ENCODE results near the gene VPS18.

VPS18 gene

GRCh38 chr15:40856746-40857145 lies 37.5 kb upstream of the VPS18 start:
- no peak for DNase-seq
- H3K14ac ChIP-seq (ENCODE audit: low read length in 2 of 2): no peak overlapping the region
- H3K4ac ChIP-seq (ENCODE audit: low read depth in 1 of 2, low read length in 2 of 2): no peak overlapping the region
- H3K9ac ChIP-seq (ENCODE audit: low read length): no peak overlapping the region
- peaks cover 7% of the 10 kb centered on the region for H3K4me1 ChIP-seq (ENCODE audit: control insufficient read depth, insufficient read depth, low read depth, low read length)
- H2AK5ac ChIP-seq (ENCODE audit: low read length, severe bottlenecking): no peak overlapping the region
- H3K23ac ChIP-seq (ENCODE audit: low read length in 2 of 2): no peak overlapping the region
- H2AFZ ChIP-seq (ENCODE audit: low read depth, low read length): no peak overlapping the region
- H3K36me3 ChIP-seq (ENCODE audit: control insufficient read depth in 1 of 2, insufficient read depth in 2 of 2, low read depth in 1 of 2, low read length in 2 of 2): peaks cover 0 to 39% of the 10 kb centered on the region in 2 experiments
- no peak overlapping the region for H3K4me3 ChIP-seq (ENCODE audit: insufficient read depth in 1 of 2, low read depth in 1 of 2, low read length in 2 of 2)
- peaks cover 0 to 47% of the 10 kb centered on the region in 2 experiments for H3K27me3 ChIP-seq (ENCODE audit: control insufficient read depth in 1 of 2, insufficient read depth in 1 of 2, low read length in 2 of 2)
- H2BK5ac ChIP-seq (ENCODE audit: low read depth, low read length, poor library complexity, severe bottlenecking): no peak overlapping the region
- no peak overlapping the region for H3K27ac ChIP-seq (ENCODE audit: low read length, poor library complexity, severe bottlenecking)
- H3K4me2 ChIP-seq (ENCODE audit: low read length, poor library complexity, severe bottlenecking): no peak overlapping the region
- peaks cover 1% of the 10 kb centered on the region for H3K79me1 ChIP-seq (replicated peaks; ENCODE audit: low read length, poor library complexity, severe bottlenecking)
- 81% methylated on average over 7 of the region's 8 CpGs for WGBS
- no peaks in the 10 kb centered on the region for H3K9me3 ChIP-seq (ENCODE audit: control insufficient read depth, low read length)
- no peak overlapping the region for H3K18ac ChIP-seq (ENCODE audit: low read depth in 1 of 2, low read length in 2 of 2)
- no peak overlapping the region for H2BK15ac ChIP-seq (ENCODE audit: low read depth, poor library complexity, severe bottlenecking)
- peak overlapping the region; percentile 89 for H4K8ac ChIP-seq (ENCODE audit: low read length)
- H2BK120ac ChIP-seq (ENCODE audit: low read depth, low read length): no peak overlapping the region
- no peak overlapping the region for H2BK12ac ChIP-seq (ENCODE audit: low read length in 2 of 2)
- H4K91ac ChIP-seq (ENCODE audit: low read length): no peak overlapping the region

DNA sequence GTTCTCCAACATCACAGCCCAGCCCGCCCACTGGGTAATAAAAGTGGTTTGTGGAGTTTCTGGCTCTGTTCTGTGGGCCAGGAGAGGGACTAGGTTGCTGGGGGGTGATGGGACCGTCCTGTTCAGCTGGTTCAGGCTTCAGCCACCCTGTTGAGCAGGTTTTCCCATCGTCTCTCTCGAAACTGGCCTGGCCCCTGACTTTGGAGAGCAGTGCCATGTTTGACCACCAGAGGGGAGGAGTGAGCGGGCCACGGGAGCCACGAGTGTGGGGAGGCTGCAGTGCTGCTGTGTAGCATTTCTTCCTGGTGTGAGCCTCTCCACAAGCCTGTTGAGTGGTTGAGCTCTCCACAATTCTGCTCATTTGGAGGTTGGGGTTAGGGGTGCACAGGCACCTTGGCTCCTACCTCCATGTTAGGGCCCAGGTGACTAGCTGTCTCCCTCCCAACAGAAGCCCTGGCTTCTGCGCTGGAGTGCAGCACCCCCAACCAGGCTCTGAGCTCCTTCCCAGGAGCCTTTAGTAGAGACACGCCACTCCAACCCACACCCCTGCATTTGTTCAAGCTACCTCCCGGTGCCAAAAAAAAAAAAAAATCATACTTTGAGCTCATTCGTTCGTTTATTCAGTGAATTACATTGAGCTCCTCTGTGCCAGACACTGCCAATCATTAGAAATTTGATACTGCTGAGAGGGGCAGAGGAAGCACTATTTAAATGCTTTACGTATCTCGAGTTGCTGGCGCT lies 36.5 kb upstream of the VPS18 start:
- Histone ChIP-seq H2BK15ac (ENCODE audit: low read depth, poor library complexity, severe bottlenecking) (no peak overlapping the region), H2BK120ac (ENCODE audit: low read depth, low read length) (no peak overlapping the region)
- 44% methylated on average over 15 of the region's 15 CpGs for WGBS

DNA sequence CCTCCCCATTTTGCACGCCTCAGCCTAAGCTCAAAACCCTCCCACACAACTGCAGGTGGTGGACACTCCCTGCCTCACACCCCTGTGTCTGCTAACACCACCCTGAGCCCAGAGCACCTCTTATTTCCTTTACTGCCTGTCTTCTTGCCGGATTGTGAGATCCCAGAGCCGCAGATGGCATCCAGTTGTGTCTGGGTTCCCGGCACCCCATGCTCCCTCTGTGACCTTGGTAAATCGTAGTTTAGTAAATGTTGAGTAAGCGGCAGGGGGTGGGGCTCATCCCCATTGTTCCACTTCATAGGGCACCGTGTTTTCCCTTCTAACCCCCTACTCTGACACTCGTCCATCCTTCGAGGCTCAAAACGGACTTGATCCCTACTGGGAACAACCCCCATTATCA lies 35.5 kb upstream of the VPS18 start:
- Histone ChIP-seq H2BK12ac (ENCODE audit: low read length in 2 of 2) (no peak overlapping the region), H3K27me3 (ENCODE audit: control insufficient read depth in 1 of 2, insufficient read depth in 1 of 2, low read length in 2 of 2) (peaks cover 0 to 45% of the 10 kb centered on the region in 2 experiments), H3K18ac (ENCODE audit: low read depth in 1 of 2, low read length in 2 of 2) (no peak overlapping the region), H3K14ac (ENCODE audit: low read length in 2 of 2) (no peak overlapping the region), H3K4ac (ENCODE audit: low read depth in 1 of 2, low read length in 2 of 2) (no peak overlapping the region), H3K23ac (ENCODE audit: low read length in 2 of 2) (no peak overlapping the region), H3K4me1 (ENCODE audit: control insufficient read depth, insufficient read depth, low read depth, low read length) (peaks cover 7% of the 10 kb centered on the region), H4K91ac (ENCODE audit: low read length) (peak overlapping the region; percentile 30), H3K79me1 (replicated peaks; ENCODE audit: low read length, poor library complexity, severe bottlenecking) (no peaks in the 10 kb centered on the region), H3K9ac (ENCODE audit: low read length) (no peak overlapping the region), H3K9me3 (ENCODE audit: control insufficient read depth, low read length) (no peaks in the 10 kb centered on the region), H2BK5ac (ENCODE audit: low read depth, low read length, poor library complexity, severe bottlenecking) (no peak overlapping the region), H2AFZ (ENCODE audit: low read depth, low read length) (no peak overlapping the region), H3K4me2 (ENCODE audit: low read length, poor library complexity, severe bottlenecking) (no peak overlapping the region), H2BK15ac (ENCODE audit: low read depth, poor library complexity, severe bottlenecking) (no peak overlapping the region), H2BK120ac (ENCODE audit: low read depth, low read length) (no peak overlapping the region), H2AK5ac (ENCODE audit: low read length, severe bottlenecking) (no peak overlapping the region), H4K8ac (ENCODE audit: low read length) (no peak overlapping the region), H3K27ac (ENCODE audit: low read length, poor library complexity, severe bottlenecking) (no peak overlapping the region), H3K4me3 (ENCODE audit: insufficient read depth in 1 of 2, low read depth in 1 of 2, low read length in 2 of 2) (no peak overlapping the region), H3K36me3 (ENCODE audit: control insufficient read depth in 1 of 2, insufficient read depth in 2 of 2, low read depth in 1 of 2, low read length in 2 of 2) (peaks cover 0 to 29% of the 10 kb centered on the region in 2 experiments)
- WGBS: 80% methylated on average over 10 of the region's 10 CpGs
- no peak for DNase-seq

More for the DNA sequence above, 36.5 kb upstream of the VPS18 start:
- H3K27me3 ChIP-seq (ENCODE audit: control insufficient read depth in 1 of 2, insufficient read depth in 1 of 2, low read length in 2 of 2): peaks cover 0 to 46% of the 10 kb centered on the region in 2 experiments
- no peak overlapping the region for H3K23ac ChIP-seq (ENCODE audit: low read length in 2 of 2)
- H2AK5ac ChIP-seq (ENCODE audit: low read length, severe bottlenecking): no peak overlapping the region
- H3K36me3 ChIP-seq (ENCODE audit: control insufficient read depth in 1 of 2, insufficient read depth in 2 of 2, low read depth in 1 of 2, low read length in 2 of 2): peaks cover 0 to 39% of the 10 kb centered on the region in 2 experiments
- H3K9me3 ChIP-seq (ENCODE audit: control insufficient read depth, low read length): no peaks in the 10 kb centered on the region
- H3K4me2 ChIP-seq (ENCODE audit: low read length, poor library complexity, severe bottlenecking): no peak overlapping the region
- no peak overlapping the region for H4K91ac ChIP-seq (ENCODE audit: low read length)
- peak overlapping the region in 1 of 2 experiments; percentile 17 for H3K4ac ChIP-seq (ENCODE audit: low read depth in 1 of 2, low read length in 2 of 2)
- H3K14ac ChIP-seq (ENCODE audit: low read length in 2 of 2): no peak overlapping the region
- peak; percentile 71 for DNase-seq
- H3K9ac ChIP-seq (ENCODE audit: low read length): no peak overlapping the region
- H4K8ac ChIP-seq (ENCODE audit: low read length): peak overlapping the region; percentile 89
- H2BK5ac ChIP-seq (ENCODE audit: low read depth, low read length, poor library complexity, severe bottlenecking): no peak overlapping the region
- no peak overlapping the region for H2BK12ac ChIP-seq (ENCODE audit: low read length in 2 of 2)
- peaks cover 7% of the 10 kb centered on the region for H3K4me1 ChIP-seq (ENCODE audit: control insufficient read depth, insufficient read depth, low read depth, low read length)
- H3K4me3 ChIP-seq (ENCODE audit: insufficient read depth in 1 of 2, low read depth in 1 of 2, low read length in 2 of 2): no peak overlapping the region
- H3K79me1 ChIP-seq (replicated peaks; ENCODE audit: low read length, poor library complexity, severe bottlenecking): no peaks in the 10 kb centered on the region
- H3K18ac ChIP-seq (ENCODE audit: low read depth in 1 of 2, low read length in 2 of 2): no peak overlapping the region
- H2AFZ ChIP-seq (ENCODE audit: low read depth, low read length): peak overlapping the region; percentile 29
- no peak overlapping the region for H3K27ac ChIP-seq (ENCODE audit: low read length, poor library complexity, severe bottlenecking)

DNA sequence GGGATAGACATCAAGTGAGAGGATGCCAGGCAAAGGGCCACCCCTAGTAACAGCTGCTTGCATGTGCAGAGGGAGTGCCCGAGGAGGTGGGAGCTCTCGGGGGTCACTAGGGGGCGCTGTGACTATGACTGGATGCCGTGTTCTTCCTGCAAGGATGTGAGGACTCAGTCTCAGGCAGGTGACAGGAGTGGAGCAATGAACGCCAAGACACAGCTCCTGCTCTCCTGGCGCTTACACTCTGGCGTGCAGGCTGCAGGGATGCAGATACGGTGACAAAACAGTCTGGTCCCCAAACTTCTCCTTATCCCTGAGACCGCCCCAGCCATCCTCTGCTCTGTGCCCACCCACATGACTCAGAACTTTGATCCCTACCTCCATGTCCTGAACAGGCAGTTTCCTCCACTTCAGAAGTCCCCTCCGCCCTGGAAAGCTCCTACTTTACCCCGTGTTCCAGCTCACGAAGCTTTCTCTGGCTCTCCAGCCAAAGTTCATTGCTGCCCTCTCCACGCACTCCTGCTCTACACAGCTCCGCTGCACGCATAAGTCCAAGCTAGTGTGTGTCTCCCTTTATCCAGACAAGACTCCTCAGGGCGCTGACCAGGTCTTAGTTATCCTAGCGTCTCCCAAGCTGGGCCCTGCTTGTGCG lies 34.9 kb upstream of the VPS18 start:
- Histone ChIP-seq H3K23ac (ENCODE audit: low read length in 2 of 2) (no peak overlapping the region), H2BK12ac (ENCODE audit: low read length in 2 of 2) (no peak overlapping the region)

More for the DNA sequence above, 34.9 kb upstream of the VPS18 start:
- Histone ChIP-seq H3K9ac (ENCODE audit: low read length) (no peak overlapping the region), H2AFZ (ENCODE audit: low read depth, low read length) (no peak overlapping the region), H3K36me3 (ENCODE audit: control insufficient read depth in 1 of 2, insufficient read depth in 2 of 2, low read depth in 1 of 2, low read length in 2 of 2) (peaks cover 0 to 23% of the 10 kb centered on the region in 2 experiments), H2BK5ac (ENCODE audit: low read depth, low read length, poor library complexity, severe bottlenecking) (no peak overlapping the region), H3K4me1 (ENCODE audit: control insufficient read depth, insufficient read depth, low read depth, low read length) (peaks cover 7% of the 10 kb centered on the region), H3K79me1 (replicated peaks; ENCODE audit: low read length, poor library complexity, severe bottlenecking) (no peaks in the 10 kb centered on the region), H3K27ac (ENCODE audit: low read length, poor library complexity, severe bottlenecking) (no peak overlapping the region), H2BK15ac (ENCODE audit: low read depth, poor library complexity, severe bottlenecking) (no peak overlapping the region), H4K8ac (ENCODE audit: low read length) (peak overlapping the region; percentile 33), H3K4me2 (ENCODE audit: low read length, poor library complexity, severe bottlenecking) (no peak overlapping the region), H4K91ac (ENCODE audit: low read length) (no peak overlapping the region), H3K27me3 (ENCODE audit: control insufficient read depth in 1 of 2, insufficient read depth in 1 of 2, low read length in 2 of 2) (peaks cover 0 to 47% of the 10 kb centered on the region in 2 experiments), H3K4ac (ENCODE audit: low read depth in 1 of 2, low read length in 2 of 2) (no peak overlapping the region), H3K14ac (ENCODE audit: low read length in 2 of 2) (no peak overlapping the region), H2BK120ac (ENCODE audit: low read depth, low read length) (no peak overlapping the region), H2AK5ac (ENCODE audit: low read length, severe bottlenecking) (no peak overlapping the region), H3K18ac (ENCODE audit: low read depth in 1 of 2, low read length in 2 of 2) (no peak overlapping the region), H3K9me3 (ENCODE audit: control insufficient read depth, low read length) (no peaks in the 10 kb centered on the region), H3K4me3 (ENCODE audit: insufficient read depth in 1 of 2, low read depth in 1 of 2, low read length in 2 of 2) (no peak overlapping the region)
- DNase-seq: peak; percentile 75
- 50% methylated on average over 18 of the region's 18 CpGs for WGBS

Measured in mesenchymal stem cell (in vitro differentiated cells and primary cell).